Natural killer cell (primary cell): ENCODE measurements around the gene SLC26A4. TPM values are rescaled to one million over a fixed set of nuclear protein-coding genes. Genes with fewer than 3 reads are reported as not detected.

Experiments used
- ATAC-seq, 3 donors: fragments of 150-1000 bp in 2 of 3; fragments of 200-7000 bp in 1 of 3; cut with Tn5 transposase; 1 replicate in 1 of 3; 2 replicates in 2 of 3; pipeline ENCODE4 v1.10.0; 2021; ENCODE audit warnings: mild to moderate bottlenecking in 2 of 3, moderate library complexity in 2 of 3
- DNase-seq, 2 donors: peaks; one replicate each; pipeline versions ENCODE4 v3.0.0 to v3.0.0-alpha.2; 2013 to 2021; ENCODE audit warnings: mixed read lengths in 1 of 2
- H3K27ac ChIP-seq: one replicate; pipeline ENCODE4 v1.5.1; 2013; ENCODE audit warnings: mild to moderate bottlenecking, low read length
- H3K27me3 ChIP-seq: one replicate; pipeline ENCODE4 v1.6.1; 2013; ENCODE audit warnings: low read length; ENCODE audit not compliant: control insufficient read depth, insufficient read depth
- H3K36me3 ChIP-seq: one replicate; pipeline ENCODE4 v1.6.1; 2013; ENCODE audit warnings: low read length; ENCODE audit not compliant: control insufficient read depth, insufficient read depth
- H3K4me1 ChIP-seq: one replicate; pipeline ENCODE4 v1.6.1; 2013; ENCODE audit warnings: low read length; ENCODE audit not compliant: control insufficient read depth, insufficient read depth
- H3K4me3 ChIP-seq: one replicate; pipeline ENCODE4 v1.5.1; 2013; ENCODE audit warnings: low read length
- H3K9me3 ChIP-seq: one replicate; pipeline ENCODE4 v1.6.1; 2013; ENCODE audit warnings: low read length; ENCODE audit not compliant: control insufficient read depth, insufficient read depth
- H3K27ac Mint-ChIP-seq, 2 donors: one replicate each; pipeline ENCODE4 v1.8.0; 2022; ENCODE audit warnings: mild to moderate bottlenecking in 2 of 2, mixed read lengths in 2 of 2, moderate library complexity in 1 of 2
- H3K27me3 Mint-ChIP-seq, 2 donors: one replicate each; pipeline ENCODE4 v1.8.0; 2022; ENCODE audit warnings: low read depth in 2 of 2, mixed read lengths in 2 of 2
- H3K36me3 Mint-ChIP-seq: one replicate; pipeline ENCODE4 v1.8.0; 2022; ENCODE audit warnings: mixed read lengths
- H3K4me1 Mint-ChIP-seq, 2 donors: one replicate each; pipeline ENCODE4 v1.8.0; 2022; ENCODE audit warnings: mixed read lengths in 2 of 2
- H3K4me3 Mint-ChIP-seq: one replicate; pipeline ENCODE4 v1.8.0; 2022; ENCODE audit warnings: mild to moderate bottlenecking, moderate library complexity, mixed read lengths
- H3K9me3 Mint-ChIP-seq, 2 donors: one replicate each; pipeline ENCODE4 v1.8.0; 2022; ENCODE audit warnings: mixed read lengths in 2 of 2
- CTCF ChIP-seq: fragments of 200-600 bp; IDR thresholded peaks from one replicate; pipeline ENCODE4 v1.8.0; 2022; ENCODE audit warnings: antibody characterized with exemption
- WGBS: methylation state at CpG from one replicate; pipeline ENCODE4 v1.1.7; 2013; ENCODE audit warnings: missing lambda C conversion rate; ENCODE audit not compliant: insufficient coverage; 5-methylcytosine and 5-hydroxymethylcytosine counted together
- intact Hi-C: fragments of 100-400 bp; cut with micrococcal nuclease; formaldehyde crosslinking; loops from one replicate; pipeline ENCODE4 v1.14.2; 2022
- total RNA-seq, 4 donors: library from RNA; stranded (reverse); fragments of 120-200 nt in 1 of 4; gene quantifications; one replicate each; pipeline versions ENCODE4 v1.2.3 to v1.2.4, GENCODE V29; 2013 to 2022

SLC26A4 gene
- total RNA-seq, 3 donors from 2014 or later (not counting 1 experiment from before 2014, with no cell fraction given): 0.45 TPM; not detected in 2

GRCh38 chr7:107687656-107688055, 27.0 kb downstream of the SLC26A4 start:
- no peaks in the 10 kb centered on the region for H3K36me3 Mint-ChIP-seq
- H3K27ac Mint-ChIP-seq: no peak overlapping the region
- no peaks in the 10 kb centered on the region for H3K4me1 Mint-ChIP-seq
- H3K27me3 Mint-ChIP-seq: peaks cover 0 to 8% of the 10 kb centered on the region in 2 donors
- no peaks in the 10 kb centered on the region for H3K9me3 ChIP-seq
- H3K4me3 ChIP-seq: no peak overlapping the region
- H3K4me1 ChIP-seq: no peaks in the 10 kb centered on the region
- no peak for TF ChIP-seq CTCF
- no peaks in the 10 kb centered on the region for H3K27me3 ChIP-seq
- no peak overlapping the region for H3K27ac ChIP-seq
- H3K9me3 Mint-ChIP-seq: no peaks in the 10 kb centered on the region
- no peak overlapping the region for H3K4me3 Mint-ChIP-seq
- intact Hi-C loops: no loop called here
- no peak for ATAC-seq
- H3K36me3 ChIP-seq: no peaks in the 10 kb centered on the region
- 78% methylated on average over 3 of the region's 3 CpGs for WGBS
- no peak for DNase-seq

GRCh38 chr7:107689553-107689952, 28.9 kb downstream of the SLC26A4 start:
- no peak for TF ChIP-seq CTCF
- no peaks in the 10 kb centered on the region for H3K9me3 ChIP-seq
- H3K27ac Mint-ChIP-seq: no peak overlapping the region
- intact Hi-C loops: no loop called here
- 95% methylated on average over 2 of the region's 2 CpGs for WGBS
- no peak overlapping the region for H3K27ac ChIP-seq
- no peaks in the 10 kb centered on the region for H3K27me3 ChIP-seq
- DNase-seq (no peak), ATAC-seq (no peak)
- no peaks in the 10 kb centered on the region for H3K36me3 ChIP-seq
- peaks cover 3 to 22% of the 10 kb centered on the region in 2 donors for H3K27me3 Mint-ChIP-seq
- H3K4me1 Mint-ChIP-seq: no peaks in the 10 kb centered on the region
- no peaks in the 10 kb centered on the region for H3K4me1 ChIP-seq
- no peaks in the 10 kb centered on the region for H3K9me3 Mint-ChIP-seq
- no peak overlapping the region for H3K4me3 ChIP-seq
- H3K4me3 Mint-ChIP-seq: no peak overlapping the region
- no peaks in the 10 kb centered on the region for H3K36me3 Mint-ChIP-seq

- 92% methylated on average over 7 of the region's 7 CpGs for WGBS
- no peak overlapping the region for H3K4me3 Mint-ChIP-seq
- no peak overlapping the region for H3K4me3 ChIP-seq
- ATAC-seq (no peak), DNase-seq (no peak)
- no peaks in the 10 kb centered on the region for H3K9me3 Mint-ChIP-seq
- H3K9me3 ChIP-seq: no peaks in the 10 kb centered on the region
- H3K27ac Mint-ChIP-seq: no peak overlapping the region
- no peak overlapping the region for H3K27ac ChIP-seq
- H3K27me3 Mint-ChIP-seq: peaks cover 3 to 28% of the 10 kb centered on the region in 2 donors
- H3K36me3 Mint-ChIP-seq: no peaks in the 10 kb centered on the region
- H3K4me1 ChIP-seq: no peaks in the 10 kb centered on the region
- H3K36me3 ChIP-seq: no peaks in the 10 kb centered on the region
- H3K27me3 ChIP-seq: no peaks in the 10 kb centered on the region
- intact Hi-C loops: no loop called here
- TF ChIP-seq CTCF: no peak
- H3K4me1 Mint-ChIP-seq: no peaks in the 10 kb centered on the region
These were observed 29.5 kb downstream of the SLC26A4 start for GRCh38 chr7:107690084-107690483.

- no peak for TF ChIP-seq CTCF
- no peaks in the 10 kb centered on the region for H3K36me3 ChIP-seq
- ATAC-seq (no peak), DNase-seq (no peak)
- no peak overlapping the region for H3K4me3 Mint-ChIP-seq
- no peaks in the 10 kb centered on the region for H3K4me1 ChIP-seq
- H3K27ac ChIP-seq: no peak overlapping the region
- H3K27ac Mint-ChIP-seq: no peak overlapping the region
- no peaks in the 10 kb centered on the region for H3K9me3 Mint-ChIP-seq
- H3K36me3 Mint-ChIP-seq: no peaks in the 10 kb centered on the region
- no peaks in the 10 kb centered on the region for H3K27me3 ChIP-seq
- no peaks in the 10 kb centered on the region for H3K9me3 ChIP-seq
- WGBS: 20% methylated on average over 2 of the region's 2 CpGs
- intact Hi-C loops: no loop called here
- H3K4me1 Mint-ChIP-seq: no peaks in the 10 kb centered on the region
- H3K27me3 Mint-ChIP-seq: peaks cover 3 to 29% of the 10 kb centered on the region in 2 donors
- no peak overlapping the region for H3K4me3 ChIP-seq
These were observed 30.0 kb downstream of the SLC26A4 start for GRCh38 chr7:107690611-107691010.
